Dedifferentiated amniotic fluid mesenchymal stem cell (primary cell): ENCODE results near the gene UGT2A2.

Experiments used
- DNase-seq: peaks from one replicate; pipeline ENCODE4 v3.0.0-alpha.2; 2016; ENCODE audit errors: extremely low spot score

Gene UGT2A2

DNA sequence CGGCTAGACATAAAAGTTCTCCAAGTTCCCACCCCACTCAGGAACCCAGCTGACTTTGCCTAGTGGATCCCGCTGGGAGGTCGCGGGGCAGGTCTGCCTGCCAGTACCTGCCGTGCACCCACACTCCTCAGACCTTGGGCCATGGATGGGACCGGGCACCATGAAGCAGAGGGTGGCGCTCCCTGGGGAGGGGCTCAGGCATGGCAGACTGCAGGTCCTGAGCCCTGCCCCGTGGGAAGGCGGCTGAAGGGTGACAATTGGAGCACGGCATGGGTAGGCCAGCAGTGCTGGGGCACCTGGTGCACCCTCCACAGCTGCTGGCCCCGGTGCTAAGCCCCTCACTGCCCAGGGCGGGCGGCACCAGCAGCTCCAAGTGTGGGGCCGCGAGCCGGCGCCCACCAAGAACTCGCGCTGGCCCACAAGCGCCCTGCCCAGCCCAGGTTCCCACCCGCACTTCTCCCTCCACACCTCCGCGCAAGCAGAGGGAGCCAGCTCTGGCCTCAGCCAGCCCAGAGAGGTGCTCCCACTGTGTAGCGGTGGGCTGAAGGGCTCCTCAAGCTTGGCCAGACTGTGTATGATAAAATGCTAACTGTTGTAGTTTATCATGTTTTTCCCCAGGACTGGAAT is 63.1 kb downstream of the UGT2A2 start:
- DNase-seq, result no peak

DNA sequence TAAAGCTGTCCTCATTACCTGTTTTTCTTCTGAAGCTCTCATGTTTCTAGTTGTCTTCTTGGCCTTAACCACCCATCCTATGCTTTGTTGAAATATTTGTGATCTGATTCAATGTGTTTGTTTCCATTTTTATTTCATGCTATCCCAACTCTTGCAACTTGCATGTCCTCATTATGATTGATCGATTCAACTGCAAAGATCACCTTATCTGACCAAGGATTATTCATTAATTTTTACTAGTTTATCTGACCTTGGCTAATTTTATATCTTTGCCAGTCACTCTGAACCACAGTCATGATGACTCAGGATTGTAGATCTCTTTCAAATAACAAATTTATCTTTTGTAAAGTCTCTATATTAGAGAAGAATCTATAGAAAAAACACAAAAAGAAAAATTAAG is 70.7 kb downstream of the UGT2A2 start:
- no peak for DNase-seq

DNA sequence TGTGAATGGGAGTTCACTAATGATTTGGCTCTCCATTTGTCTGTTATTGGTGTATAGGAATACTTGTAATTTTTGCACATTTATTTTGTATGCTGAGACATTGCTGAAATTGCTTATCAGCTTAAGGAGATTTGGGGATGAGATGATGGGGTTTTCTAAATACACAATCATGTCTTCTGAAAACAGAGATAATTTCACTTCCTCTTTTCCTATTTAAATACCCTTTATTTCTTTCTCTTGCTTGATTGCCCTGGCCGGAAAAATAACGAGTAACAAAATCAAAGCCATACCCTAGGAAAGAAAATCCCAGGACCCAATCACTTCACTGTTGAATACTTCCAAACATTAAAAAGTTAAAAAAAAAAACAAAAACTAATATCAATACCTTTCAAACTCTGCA is 76.0 kb downstream of the UGT2A2 start:
- DNase-seq, result no peak

DNA sequence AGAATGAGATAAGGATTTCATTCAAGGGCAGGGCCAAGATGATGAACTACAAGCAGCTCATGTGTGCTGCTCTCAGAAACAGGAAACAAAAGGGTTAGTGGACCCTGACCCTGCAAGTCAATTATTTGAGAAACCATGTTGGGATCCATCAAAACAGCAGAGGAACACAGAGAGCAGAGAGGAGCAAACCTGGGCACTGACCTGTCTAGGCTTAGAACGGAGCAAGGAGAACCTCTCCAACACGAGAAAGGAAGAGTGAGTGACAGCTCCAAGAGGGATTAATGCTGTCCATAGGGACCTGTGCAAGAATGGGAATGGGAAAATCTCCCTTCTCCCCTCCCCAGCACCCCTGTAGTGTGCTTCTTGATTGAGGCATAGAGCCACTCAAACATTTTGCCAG is 89.8 kb downstream of the UGT2A2 start:
- DNase-seq, result no peak

DNA sequence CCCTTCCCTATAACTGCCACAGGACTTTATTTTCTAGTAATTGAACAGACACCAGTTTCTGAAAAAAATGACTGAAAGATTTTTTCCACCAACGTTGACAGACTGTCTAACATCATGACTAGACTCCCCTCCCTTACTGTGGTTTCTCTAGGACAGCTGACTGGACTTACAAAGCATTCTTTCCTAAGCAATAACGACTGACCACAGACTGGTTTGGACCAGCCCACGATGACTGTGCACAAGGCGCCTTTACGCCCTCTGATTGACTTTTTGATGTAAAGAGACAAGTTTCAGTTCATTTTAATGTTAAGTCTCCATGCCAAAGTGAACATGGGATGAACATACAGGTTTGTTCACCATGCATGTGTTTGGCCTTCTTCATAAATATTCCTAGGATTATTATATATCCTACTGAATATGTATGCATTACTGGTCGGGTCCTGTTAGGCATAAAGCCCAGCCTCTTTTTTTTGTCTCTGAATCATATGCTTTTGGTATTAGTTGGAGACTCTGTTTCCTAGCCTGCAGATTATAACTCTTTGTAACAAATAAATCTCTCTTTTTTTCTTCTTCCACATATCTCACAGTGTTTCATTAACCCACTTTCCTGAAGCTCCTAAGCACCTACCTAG is 93.2 kb downstream of the UGT2A2 start:
- no peak for DNase-seq
